Measurements from ENCODE around the gene CCDC88A.

- TF ChIP-seq ZNF114 (tag by site-specific recombination; IDR thresholded peaks at IDR 0.05) (no peak), ZNF19 (tag by site-specific recombination; IDR thresholded peaks at IDR 0.05; ENCODE audit: low read depth) (no peak), ZBTB49 (tag by site-specific recombination; IDR thresholded peaks at IDR 0.05; ENCODE audit: low read depth) (no peak), ZNF76 (tag by site-specific recombination; IDR thresholded peaks at IDR 0.05; ENCODE audit: borderline replicate concordance, low read depth) (no peak), SETDB1 (IDR thresholded peaks at IDR 0.05; ENCODE audit: insufficient read length, low read length) (no peak), ZNF23 (tag by site-specific recombination; IDR thresholded peaks at IDR 0.05; ENCODE audit: borderline replicate concordance) (no peak), ZNF830 (tag by site-specific recombination; IDR thresholded peaks at IDR 0.05; ENCODE audit: low read depth) (no peak), ZNF664 (tag by site-specific recombination; IDR thresholded peaks at IDR 0.05) (no peak), TRIM28 (IDR thresholded peaks at IDR 0.05; ENCODE audit: borderline replicate concordance, low read length) (no peak), ZNF24 (tag by site-specific recombination; IDR thresholded peaks at IDR 0.05) (no peak)
- TF ChIP-seq, protein P1, sequence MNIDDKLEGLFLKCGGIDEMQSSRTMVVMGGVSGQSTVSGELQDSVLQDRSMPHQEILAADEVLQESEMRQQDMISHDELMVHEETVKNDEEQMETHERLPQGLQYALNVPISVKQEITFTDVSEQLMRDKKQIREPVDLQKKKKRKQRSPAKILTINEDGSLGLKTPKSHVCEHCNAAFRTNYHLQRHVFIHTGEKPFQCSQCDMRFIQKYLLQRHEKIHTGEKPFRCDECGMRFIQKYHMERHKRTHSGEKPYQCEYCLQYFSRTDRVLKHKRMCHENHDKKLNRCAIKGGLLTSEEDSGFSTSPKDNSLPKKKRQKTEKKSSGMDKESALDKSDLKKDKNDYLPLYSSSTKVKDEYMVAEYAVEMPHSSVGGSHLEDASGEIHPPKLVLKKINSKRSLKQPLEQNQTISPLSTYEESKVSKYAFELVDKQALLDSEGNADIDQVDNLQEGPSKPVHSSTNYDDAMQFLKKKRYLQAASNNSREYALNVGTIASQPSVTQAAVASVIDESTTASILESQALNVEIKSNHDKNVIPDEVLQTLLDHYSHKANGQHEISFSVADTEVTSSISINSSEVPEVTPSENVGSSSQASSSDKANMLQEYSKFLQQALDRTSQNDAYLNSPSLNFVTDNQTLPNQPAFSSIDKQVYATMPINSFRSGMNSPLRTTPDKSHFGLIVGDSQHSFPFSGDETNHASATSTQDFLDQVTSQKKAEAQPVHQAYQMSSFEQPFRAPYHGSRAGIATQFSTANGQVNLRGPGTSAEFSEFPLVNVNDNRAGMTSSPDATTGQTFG (tag by site-specific recombination; IDR thresholded peaks at IDR 0.05; ENCODE audit: borderline replicate concordance), result no peak
- TF ChIP-seq, protein P2, sequence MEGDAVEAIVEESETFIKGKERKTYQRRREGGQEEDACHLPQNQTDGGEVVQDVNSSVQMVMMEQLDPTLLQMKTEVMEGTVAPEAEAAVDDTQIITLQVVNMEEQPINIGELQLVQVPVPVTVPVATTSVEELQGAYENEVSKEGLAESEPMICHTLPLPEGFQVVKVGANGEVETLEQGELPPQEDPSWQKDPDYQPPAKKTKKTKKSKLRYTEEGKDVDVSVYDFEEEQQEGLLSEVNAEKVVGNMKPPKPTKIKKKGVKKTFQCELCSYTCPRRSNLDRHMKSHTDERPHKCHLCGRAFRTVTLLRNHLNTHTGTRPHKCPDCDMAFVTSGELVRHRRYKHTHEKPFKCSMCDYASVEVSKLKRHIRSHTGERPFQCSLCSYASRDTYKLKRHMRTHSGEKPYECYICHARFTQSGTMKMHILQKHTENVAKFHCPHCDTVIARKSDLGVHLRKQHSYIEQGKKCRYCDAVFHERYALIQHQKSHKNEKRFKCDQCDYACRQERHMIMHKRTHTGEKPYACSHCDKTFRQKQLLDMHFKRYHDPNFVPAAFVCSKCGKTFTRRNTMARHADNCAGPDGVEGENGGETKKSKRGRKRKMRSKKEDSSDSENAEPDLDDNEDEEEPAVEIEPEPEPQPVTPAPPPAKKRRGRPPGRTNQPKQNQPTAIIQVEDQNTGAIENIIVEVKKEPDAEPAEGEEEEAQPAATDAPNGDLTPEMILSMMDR (tag by site-specific recombination; IDR thresholded peaks at IDR 0.05), result no peak
Measured at GRCh38 chr2:55338268-55338667, 81.4 kb downstream of the CCDC88A start.

Data from HEK293 (cell line).